Measurements from ENCODE around the gene CRTAP.
"Not testable (repeated sequence)": the region's sequence is repeated elsewhere in the genome, so short reads cannot be mapped to it uniquely, and the experiment has no call there.

Gene CRTAP

DNA sequence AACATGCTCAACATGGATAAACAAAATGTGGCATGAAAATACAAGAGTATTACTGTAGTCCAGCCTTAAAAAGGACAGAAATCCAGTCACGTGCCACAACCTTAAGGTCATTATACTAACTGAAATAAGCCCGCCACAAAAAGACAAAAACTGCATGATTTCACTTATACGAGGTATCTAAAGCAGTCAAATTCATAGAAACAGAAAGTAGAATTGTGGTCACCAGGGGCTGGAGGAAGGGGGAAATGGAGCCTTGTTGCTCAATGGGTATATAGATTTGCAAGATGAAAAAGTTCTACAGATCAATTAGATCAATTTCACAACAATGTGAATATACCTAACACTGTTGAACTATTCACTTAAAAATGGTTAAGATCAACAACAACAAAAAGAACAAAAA, 24.3 kb upstream of the CRTAP start:
- H3K27ac Mint-ChIP-seq = peak overlapping the region; percentile 73
- peak in 1 of 2 donors; percentile 43 for DNase-seq (ENCODE audit: low spot score in 2 of 2)
- peak; percentile 96 for ATAC-seq (ENCODE audit: low read depth)
- H3K36me3 Mint-ChIP-seq = peaks cover 12% of the 10 kb centered on the region
- H3K27me3 Mint-ChIP-seq = no peaks in the 10 kb centered on the region
- H3K4me1 Mint-ChIP-seq = peaks cover 67% of the 10 kb centered on the region
- H3K4me3 Mint-ChIP-seq = peak overlapping the region; percentile 66
- H3K9me3 Mint-ChIP-seq = no peaks in the 10 kb centered on the region

DNA sequence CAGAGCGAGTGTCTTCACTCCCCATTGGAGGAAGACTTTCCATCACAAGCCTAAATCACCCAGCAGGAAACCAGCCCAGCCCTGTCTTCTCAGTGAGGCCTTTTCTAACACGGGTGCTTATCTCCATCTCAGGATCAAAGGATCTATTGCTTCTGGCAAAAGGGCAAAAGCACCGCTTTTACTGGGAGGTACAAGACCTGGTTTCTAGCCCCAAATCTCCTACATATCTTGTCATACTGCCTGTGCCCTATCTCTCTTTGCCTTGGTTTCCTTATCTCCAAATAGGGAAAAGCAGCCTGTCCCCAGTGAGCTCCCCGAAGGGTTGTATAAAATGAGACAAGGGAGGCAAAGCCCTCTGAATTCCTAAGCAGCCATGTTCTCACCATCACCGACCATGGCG, 22.1 kb upstream of the CRTAP start:
- no peaks in the 10 kb centered on the region for H3K9me3 Mint-ChIP-seq
- no peak overlapping the region for H3K4me3 Mint-ChIP-seq
- ATAC-seq (ENCODE audit: low read depth) (no peak), DNase-seq (ENCODE audit: low spot score in 2 of 2) (no peak)
- peak overlapping the region; percentile 73 for H3K27ac Mint-ChIP-seq
- H3K4me1 Mint-ChIP-seq = peaks cover 76% of the 10 kb centered on the region
- peaks cover 12% of the 10 kb centered on the region for H3K36me3 Mint-ChIP-seq
- H3K27me3 Mint-ChIP-seq = no peaks in the 10 kb centered on the region

- Mint-ChIP-seq H3K27ac (peak overlapping the region; percentile 73), H3K4me1 (peaks cover 71% of the 10 kb centered on the region), H3K4me3 (no peak overlapping the region), H3K27me3 (no peaks in the 10 kb centered on the region), H3K36me3 (peaks cover 12% of the 10 kb centered on the region), H3K9me3 (no peaks in the 10 kb centered on the region)
- DNase-seq (ENCODE audit: low spot score in 2 of 2) (no peak), ATAC-seq (ENCODE audit: low read depth) (no peak)
Measured at GRCh38 chr3:33092496-33093254, 21.1 kb upstream of the CRTAP start.

DNA sequence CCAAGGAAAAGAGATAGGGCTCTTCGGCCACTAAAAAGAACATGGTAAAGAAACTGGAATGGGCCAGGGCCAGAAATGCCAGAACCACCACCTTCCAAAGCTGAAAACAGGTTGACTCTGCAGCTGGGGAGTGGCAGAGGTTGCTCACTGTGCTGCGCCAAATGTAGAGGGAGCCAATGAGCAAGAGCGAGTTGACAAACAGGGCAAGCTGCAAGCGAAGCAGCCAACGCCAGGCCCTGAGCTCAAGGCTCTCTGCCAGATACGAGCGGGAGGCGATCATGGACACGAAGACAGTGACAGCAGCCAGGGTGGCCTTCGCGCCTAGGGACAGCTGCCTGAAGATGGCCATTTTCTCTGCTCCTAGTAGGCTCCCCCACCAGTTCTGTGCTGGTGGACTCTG, 20.0 kb upstream of the CRTAP start:
- no peak overlapping the region for H3K27ac Mint-ChIP-seq
- peaks cover 59% of the 10 kb centered on the region for H3K4me1 Mint-ChIP-seq
- no peaks in the 10 kb centered on the region for H3K9me3 Mint-ChIP-seq
- DNase-seq (ENCODE audit: low spot score in 2 of 2) (no peak), ATAC-seq (ENCODE audit: low read depth) (no peak)
- H3K27me3 Mint-ChIP-seq = no peaks in the 10 kb centered on the region
- peaks cover 12% of the 10 kb centered on the region for H3K36me3 Mint-ChIP-seq
- H3K4me3 Mint-ChIP-seq = no peak overlapping the region

GRCh38 chr3:33095436-33095835, 18.4 kb upstream of the CRTAP start:
- DNase-seq (ENCODE audit: low spot score in 2 of 2) = no peak
- Mint-ChIP-seq H3K4me1 (peaks cover 44% of the 10 kb centered on the region), H3K4me3 (peak overlapping the region; percentile 96), H3K27me3 (no peaks in the 10 kb centered on the region), H3K36me3 (peaks cover 9% of the 10 kb centered on the region), H3K27ac (peak overlapping the region; percentile 94), H3K9me3 (no peaks in the 10 kb centered on the region)
- no peak for ATAC-seq (ENCODE audit: low read depth)

DNA sequence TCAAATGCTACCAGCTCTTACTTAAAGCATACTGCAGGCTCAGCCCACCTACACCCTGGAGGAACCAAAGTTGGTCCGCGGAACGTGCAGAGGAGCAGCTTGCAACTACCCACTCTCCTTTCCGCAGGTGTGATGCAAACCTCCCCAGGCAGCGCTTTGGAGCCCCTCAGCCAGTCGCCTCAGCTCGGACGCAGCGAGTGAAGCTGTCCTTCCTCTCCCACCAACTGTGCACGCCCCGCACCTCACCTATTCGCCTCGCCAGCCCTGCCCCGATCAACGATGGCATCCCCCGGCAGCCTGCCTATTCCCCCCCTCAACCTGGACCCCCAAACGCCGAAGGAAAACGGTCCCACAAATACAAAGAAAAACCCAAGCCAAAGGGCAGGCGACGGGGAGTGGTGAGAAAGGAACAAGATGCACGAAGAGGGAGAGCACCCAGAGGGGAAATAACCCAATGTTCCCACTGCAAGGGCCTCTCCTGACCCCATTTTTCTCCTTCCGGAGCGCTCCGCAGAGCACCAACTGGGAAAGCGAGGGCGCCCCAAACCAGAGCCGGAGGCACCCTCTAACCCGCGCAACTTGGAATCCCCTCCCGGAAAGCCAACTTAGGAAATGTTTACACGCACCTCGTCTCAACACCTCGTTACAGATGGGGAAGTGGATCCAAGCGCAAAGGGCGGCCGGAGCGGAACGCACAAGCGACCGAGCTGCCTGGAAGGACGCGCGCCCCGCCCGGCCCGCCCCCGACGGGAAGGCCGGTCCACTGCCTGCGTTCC, 17.5 kb upstream of the CRTAP start:
- Mint-ChIP-seq H3K27ac (peak overlapping the region; percentile 94), H3K36me3 (peaks cover 9% of the 10 kb centered on the region), H3K4me1 (peaks cover 35% of the 10 kb centered on the region), H3K9me3 (no peaks in the 10 kb centered on the region), H3K4me3 (peak overlapping the region; percentile 96), H3K27me3 (no peaks in the 10 kb centered on the region)
- peak; percentile 75 for ATAC-seq (ENCODE audit: low read depth)
- DNase-seq (ENCODE audit: low spot score in 2 of 2) = peak; percentile 53 to 69

DNA sequence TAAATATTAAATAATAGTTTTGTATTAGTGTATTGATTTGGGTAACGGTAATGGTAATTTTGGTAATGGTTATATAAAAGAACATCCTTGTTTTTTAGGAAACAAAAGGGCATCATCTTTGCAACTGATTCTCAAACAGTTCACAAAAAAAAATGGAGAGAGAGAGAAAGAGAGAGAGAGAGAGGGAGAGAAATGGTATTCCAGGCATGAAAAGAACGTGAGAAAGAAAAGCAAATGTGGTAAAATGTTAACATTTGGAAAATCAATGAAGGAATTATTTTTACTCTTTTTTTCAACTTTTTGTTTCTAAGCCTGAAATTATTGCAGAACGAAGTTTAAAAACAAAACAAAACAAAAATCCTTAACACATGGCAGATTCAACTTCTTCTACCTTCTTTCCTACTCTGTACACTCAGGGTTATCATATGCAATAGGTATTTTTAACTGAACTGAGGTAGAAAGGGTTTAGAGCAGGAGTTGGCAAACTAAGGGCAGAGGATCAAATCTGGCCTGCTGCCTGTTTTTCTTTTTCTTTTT, 14.6 kb upstream of the CRTAP start:
- no peaks in the 10 kb centered on the region for H3K9me3 Mint-ChIP-seq
- ATAC-seq (ENCODE audit: low read depth) (no peak), DNase-seq (ENCODE audit: low spot score in 2 of 2) (no peak)
- peaks cover 12% of the 10 kb centered on the region for H3K4me1 Mint-ChIP-seq
- no peaks in the 10 kb centered on the region for H3K36me3 Mint-ChIP-seq
- H3K4me3 Mint-ChIP-seq = no peak overlapping the region
- H3K27ac Mint-ChIP-seq = no peak overlapping the region
- no peaks in the 10 kb centered on the region for H3K27me3 Mint-ChIP-seq

DNA sequence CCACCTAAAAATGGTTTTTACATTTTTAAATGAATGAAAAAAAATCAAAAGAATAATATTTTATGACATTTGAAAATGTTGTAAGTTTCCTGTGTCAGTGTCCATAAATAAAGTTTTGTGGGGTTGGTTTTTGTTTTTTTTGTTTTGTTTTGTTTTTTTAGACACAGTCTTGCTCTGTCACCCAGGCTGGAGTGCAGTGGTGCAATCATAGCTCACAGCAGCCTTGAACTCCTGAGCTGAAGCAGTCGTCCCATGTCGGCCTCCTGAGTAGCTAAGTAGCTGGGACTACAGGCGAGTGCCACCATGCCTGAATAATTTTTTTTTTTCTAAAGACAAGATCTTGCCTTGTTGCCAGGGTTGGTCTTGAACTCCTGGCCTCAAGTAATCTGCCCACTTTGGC, 14.1 kb upstream of the CRTAP start:
- peaks cover 12% of the 10 kb centered on the region for H3K4me1 Mint-ChIP-seq
- ATAC-seq (ENCODE audit: low read depth) = no peak
- H3K27ac Mint-ChIP-seq = no peak overlapping the region
- H3K9me3 Mint-ChIP-seq = no peaks in the 10 kb centered on the region
- no peak overlapping the region for H3K4me3 Mint-ChIP-seq
- no peak for DNase-seq (ENCODE audit: low spot score in 2 of 2)
- H3K27me3 Mint-ChIP-seq = no peaks in the 10 kb centered on the region
- no peaks in the 10 kb centered on the region for H3K36me3 Mint-ChIP-seq

DNA sequence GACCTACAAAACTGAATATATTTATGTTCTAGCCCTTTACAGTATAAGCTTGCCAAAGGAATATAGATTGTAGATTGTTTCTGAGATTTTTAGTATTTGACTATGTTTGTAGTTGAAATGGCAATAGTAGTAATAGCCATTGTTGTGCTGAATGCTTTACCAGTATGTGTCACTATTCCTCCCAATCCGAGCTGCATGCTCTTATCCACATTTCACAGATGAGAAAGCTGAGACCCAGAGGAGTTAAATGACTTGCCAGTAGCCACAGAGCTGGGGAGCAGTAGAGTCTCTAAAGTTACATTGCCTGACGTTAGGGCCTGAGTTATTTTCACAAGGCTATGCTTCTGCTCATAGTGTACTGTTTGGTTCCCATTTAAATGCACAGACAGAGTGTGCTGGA, 13.6 kb upstream of the CRTAP start:
- Mint-ChIP-seq H3K4me3 (no peak overlapping the region), H3K9me3 (no peaks in the 10 kb centered on the region), H3K36me3 (no peaks in the 10 kb centered on the region), H3K27ac (no peak overlapping the region), H3K4me1 (peaks cover 12% of the 10 kb centered on the region), H3K27me3 (no peaks in the 10 kb centered on the region)
- DNase-seq (ENCODE audit: low spot score in 2 of 2) (no peak), ATAC-seq (ENCODE audit: low read depth) (no peak)

DNA sequence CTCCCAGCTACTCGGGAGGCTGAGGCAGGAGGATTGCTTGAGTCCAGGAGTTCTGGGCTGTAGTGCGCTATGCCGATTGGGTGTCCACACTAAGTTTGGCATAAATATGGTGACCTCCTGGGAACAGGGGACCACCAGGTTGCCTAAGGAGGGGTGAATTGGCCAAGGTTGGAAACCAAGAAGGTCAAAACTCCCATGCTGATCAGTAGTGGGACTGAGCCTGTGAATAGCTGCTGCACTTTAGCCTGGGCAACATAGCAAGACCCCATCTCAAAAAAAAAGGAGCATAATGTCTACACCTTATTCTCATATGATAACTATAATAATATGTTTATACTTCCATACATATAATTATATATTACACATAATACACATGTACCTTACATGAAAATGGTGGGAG, 10.8 kb upstream of the CRTAP start:
- ATAC-seq (ENCODE audit: low read depth) (no peak), DNase-seq (ENCODE audit: low spot score in 2 of 2) (no peak)
- Mint-ChIP-seq H3K4me1 (peaks cover 5% of the 10 kb centered on the region), H3K27me3 (no peaks in the 10 kb centered on the region), H3K36me3 (no peaks in the 10 kb centered on the region), H3K27ac (no peak overlapping the region), H3K9me3 (peaks cover 5% of the 10 kb centered on the region), H3K4me3 (no peak overlapping the region)

GRCh38 chr3:33103480-33103879, 10.3 kb upstream of the CRTAP start:
- ATAC-seq (ENCODE audit: low read depth) (no peak), DNase-seq (ENCODE audit: low spot score in 2 of 2) (no peak)
- no peaks in the 10 kb centered on the region for H3K36me3 Mint-ChIP-seq
- H3K9me3 Mint-ChIP-seq = peaks cover 5% of the 10 kb centered on the region
- no peak overlapping the region for H3K27ac Mint-ChIP-seq
- peaks cover 5% of the 10 kb centered on the region for H3K4me1 Mint-ChIP-seq
- no peak overlapping the region for H3K4me3 Mint-ChIP-seq
- no peaks in the 10 kb centered on the region for H3K27me3 Mint-ChIP-seq

DNA sequence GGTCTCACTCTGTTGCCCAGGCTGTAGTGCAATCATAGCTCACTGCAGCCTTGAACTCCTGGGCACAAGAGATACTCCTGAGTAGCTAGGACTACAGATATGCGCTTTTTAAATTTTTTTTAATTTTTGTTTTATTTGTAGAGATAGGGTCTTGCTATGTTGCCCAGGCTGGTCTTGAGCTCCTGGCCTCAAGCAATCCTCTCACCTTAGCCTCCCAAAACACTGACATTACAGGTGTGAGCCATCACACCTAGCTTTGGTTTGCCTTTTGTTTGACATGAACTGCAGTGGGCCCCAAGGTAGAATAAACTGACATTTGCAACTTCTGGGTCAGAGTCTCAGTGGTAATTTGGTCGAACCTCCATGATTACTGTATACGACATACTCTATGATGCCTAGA, 9.0 kb upstream of the CRTAP start:
- Mint-ChIP-seq H3K36me3 (no peaks in the 10 kb centered on the region), H3K9me3 (peaks cover 5% of the 10 kb centered on the region), H3K27ac (no peak overlapping the region), H3K27me3 (no peaks in the 10 kb centered on the region), H3K4me1 (peaks cover 10% of the 10 kb centered on the region), H3K4me3 (no peak overlapping the region)
- no peak for DNase-seq (ENCODE audit: low spot score in 2 of 2)
- ATAC-seq (ENCODE audit: low read depth) = no peak

DNA sequence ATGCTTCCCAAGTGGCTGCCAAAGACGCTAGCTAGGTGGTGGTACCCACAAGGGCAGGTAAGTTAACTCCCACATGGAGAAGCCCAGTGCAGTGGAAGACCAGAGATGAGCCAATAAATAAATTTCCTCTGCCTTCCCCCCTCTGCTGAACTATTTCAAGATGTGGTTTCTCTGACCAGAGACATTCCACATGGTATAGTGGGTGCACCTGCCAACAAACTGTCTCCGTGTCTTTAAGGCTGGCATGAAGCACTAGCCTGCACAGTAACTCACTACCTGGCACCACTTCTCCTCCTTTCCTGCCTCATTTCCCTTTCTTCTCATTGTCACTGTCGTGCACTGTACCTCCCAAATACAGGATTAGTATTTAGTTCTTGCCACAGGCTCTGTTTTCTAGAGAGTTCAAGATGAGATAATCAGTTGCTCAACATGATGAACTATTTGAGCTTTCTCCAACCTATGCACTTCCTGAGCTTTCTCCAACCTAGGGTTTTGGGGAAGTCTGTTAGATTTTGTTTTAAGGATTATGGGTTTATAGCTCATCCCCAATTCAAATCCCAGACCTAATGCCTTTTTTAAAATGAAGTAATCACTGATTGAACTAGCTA, 8.4 kb upstream of the CRTAP start:
- Mint-ChIP-seq H3K4me3 (no peak overlapping the region), H3K4me1 (peaks cover 10% of the 10 kb centered on the region), H3K9me3 (peaks cover 5% of the 10 kb centered on the region), H3K36me3 (no peaks in the 10 kb centered on the region), H3K27me3 (no peaks in the 10 kb centered on the region), H3K27ac (no peak overlapping the region)
- DNase-seq (ENCODE audit: low spot score in 2 of 2) (no peak), ATAC-seq (ENCODE audit: low read depth) (no peak)

DNA sequence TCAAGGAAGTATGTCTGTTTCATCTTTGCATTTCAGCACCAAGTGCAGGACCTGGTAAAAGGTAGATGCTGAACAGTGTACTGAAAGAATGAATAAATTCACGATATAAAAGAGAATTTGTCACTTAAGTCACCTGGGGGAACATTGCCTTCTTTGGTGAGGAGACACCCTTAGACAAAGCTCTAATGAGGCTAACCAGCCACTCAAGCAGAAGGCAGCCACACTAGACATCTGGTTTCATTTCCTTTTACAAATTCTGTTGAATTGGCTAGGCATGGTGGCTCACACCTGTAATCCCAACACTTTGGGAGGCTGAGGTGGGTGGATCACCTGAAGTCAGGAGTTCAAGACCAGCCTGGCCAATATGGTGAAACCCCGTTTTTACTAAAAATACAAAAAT, 7.0 kb upstream of the CRTAP start:
- not testable (repeated sequence) for H3K4me3 Mint-ChIP-seq; H3K27ac Mint-ChIP-seq; DNase-seq (ENCODE audit: low spot score in 2 of 2); H3K9me3 Mint-ChIP-seq; H3K36me3 Mint-ChIP-seq; H3K27me3 Mint-ChIP-seq
- ATAC-seq (ENCODE audit: low read depth) = peak; percentile 93
- peaks cover 16% of the 10 kb centered on the region for H3K4me1 Mint-ChIP-seq

Data from memory B cell (primary cell).